DOHH2 (cell line): ENCODE data around the gene POR.

Experiments used
- CTCF ChIP-seq: fragments of 200-600 bp; sonication (generic); IDR thresholded peaks from one replicate; pipeline ENCODE4 v1.5.1; 2014; ENCODE audit warnings: antibody characterized with exemption, mild to moderate bottlenecking, low read depth, low read length; ENCODE audit not compliant: poor library complexity, severe bottlenecking
- EZH2phosphoT487 ChIP-seq: fragments of 200-600 bp; sonication (generic); IDR thresholded peaks from 2 replicates; pipeline ENCODE4 v1.6.1; 2017; ENCODE audit warnings: borderline replicate concordance, mild to moderate bottlenecking, antibody characterized with exemption, low read length, moderate library complexity, mixed read lengths

DNA sequence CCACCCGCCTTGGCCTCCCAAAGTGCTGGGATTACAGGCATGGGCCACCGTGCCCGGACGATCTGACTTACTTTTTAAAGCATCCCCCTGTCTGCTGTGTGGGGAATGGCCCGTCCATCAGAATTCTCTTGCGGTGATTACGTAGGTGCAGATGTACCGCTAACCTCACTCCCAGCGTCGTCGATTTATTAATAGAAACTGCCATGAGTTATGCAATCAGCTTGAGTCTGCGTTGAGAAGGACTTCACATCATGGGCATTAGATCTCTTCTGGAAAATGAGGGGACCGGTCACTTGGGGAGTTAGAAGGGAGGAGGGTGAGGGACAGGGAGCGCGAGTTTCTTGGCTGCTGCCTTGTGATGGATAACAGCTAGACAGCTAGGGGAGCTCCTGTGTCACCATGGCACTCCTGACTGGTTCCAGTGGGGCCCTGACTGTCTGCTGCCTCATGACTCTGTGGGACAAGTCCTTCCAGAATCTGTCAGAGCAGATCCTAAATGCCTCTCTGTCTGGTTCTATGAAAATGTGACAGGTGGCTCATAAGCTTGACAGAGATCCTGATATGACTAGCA lies 35.2 kb downstream of the POR start:
- no peak for TF ChIP-seq CTCF
- TF ChIP-seq EZH2phosphoT487: no peak
